C4-2B (cell line): ENCODE measurements around the gene PTGS2.
A peak's percentile ranks its signal among the peaks of the same experiment; 100 is the strongest.

Experiments
- CTCF ChIP-seq: fragments of 450-650 bp; conservative IDR thresholded peaks from 2 replicates; pipeline ENCODE4 v1.5.1; 2017; ENCODE audit warnings: mild to moderate bottlenecking
- ZFX ChIP-seq: fragments of 450-650 bp; IDR thresholded peaks from 2 replicates; pipeline ENCODE4 v1.6.1; 2017

- TF ChIP-seq CTCF (peak; percentile 42), ZFX (no peak)
Observed at GRCh38 chr1:186682736-186683135, 2.5 kb upstream of the PTGS2 start.
